ENCODE data around the gene C2orf69. TPM values are rescaled to one million over a fixed set of nuclear protein-coding genes. Genes with fewer than 3 reads are reported as not detected.

The C2orf69 gene
- total RNA-seq, 1 experiment from 2014 or later: 15.2 TPM

GRCh38 chr2:199882667-199883066 is 28.4 kb upstream of the C2orf69 start:
- no peak overlapping the region for H3K27ac Mint-ChIP-seq (ENCODE audit: unreplicated experiment)
- H3K27me3 Mint-ChIP-seq (ENCODE audit: unreplicated experiment): no peaks in the 10 kb centered on the region
- no peaks in the 10 kb centered on the region for H3K36me3 Mint-ChIP-seq (ENCODE audit: insufficient read depth, unreplicated experiment)
- no peak overlapping the region for H3K4me3 Mint-ChIP-seq (ENCODE audit: low read depth, unreplicated experiment)
- TF ChIP-seq, protein P1, sequence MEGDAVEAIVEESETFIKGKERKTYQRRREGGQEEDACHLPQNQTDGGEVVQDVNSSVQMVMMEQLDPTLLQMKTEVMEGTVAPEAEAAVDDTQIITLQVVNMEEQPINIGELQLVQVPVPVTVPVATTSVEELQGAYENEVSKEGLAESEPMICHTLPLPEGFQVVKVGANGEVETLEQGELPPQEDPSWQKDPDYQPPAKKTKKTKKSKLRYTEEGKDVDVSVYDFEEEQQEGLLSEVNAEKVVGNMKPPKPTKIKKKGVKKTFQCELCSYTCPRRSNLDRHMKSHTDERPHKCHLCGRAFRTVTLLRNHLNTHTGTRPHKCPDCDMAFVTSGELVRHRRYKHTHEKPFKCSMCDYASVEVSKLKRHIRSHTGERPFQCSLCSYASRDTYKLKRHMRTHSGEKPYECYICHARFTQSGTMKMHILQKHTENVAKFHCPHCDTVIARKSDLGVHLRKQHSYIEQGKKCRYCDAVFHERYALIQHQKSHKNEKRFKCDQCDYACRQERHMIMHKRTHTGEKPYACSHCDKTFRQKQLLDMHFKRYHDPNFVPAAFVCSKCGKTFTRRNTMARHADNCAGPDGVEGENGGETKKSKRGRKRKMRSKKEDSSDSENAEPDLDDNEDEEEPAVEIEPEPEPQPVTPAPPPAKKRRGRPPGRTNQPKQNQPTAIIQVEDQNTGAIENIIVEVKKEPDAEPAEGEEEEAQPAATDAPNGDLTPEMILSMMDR (IDR thresholded peaks at IDR 0.05; ENCODE audit: unreplicated experiment): no peak
- intact Hi-C loops (cut with micrococcal nuclease; ENCODE audit: unreplicated experiment): no loop called here
- H3K9me3 Mint-ChIP-seq (ENCODE audit: low read depth, unreplicated experiment): peaks cover 9% of the 10 kb centered on the region
- H3K4me1 Mint-ChIP-seq (ENCODE audit: low read depth, unreplicated experiment): no peaks in the 10 kb centered on the region
- DNase-seq: no peak
- CTCF ChIA-PET: no interaction called here
- BruUV-seq (replicated peaks): no TSS peak

DNA sequence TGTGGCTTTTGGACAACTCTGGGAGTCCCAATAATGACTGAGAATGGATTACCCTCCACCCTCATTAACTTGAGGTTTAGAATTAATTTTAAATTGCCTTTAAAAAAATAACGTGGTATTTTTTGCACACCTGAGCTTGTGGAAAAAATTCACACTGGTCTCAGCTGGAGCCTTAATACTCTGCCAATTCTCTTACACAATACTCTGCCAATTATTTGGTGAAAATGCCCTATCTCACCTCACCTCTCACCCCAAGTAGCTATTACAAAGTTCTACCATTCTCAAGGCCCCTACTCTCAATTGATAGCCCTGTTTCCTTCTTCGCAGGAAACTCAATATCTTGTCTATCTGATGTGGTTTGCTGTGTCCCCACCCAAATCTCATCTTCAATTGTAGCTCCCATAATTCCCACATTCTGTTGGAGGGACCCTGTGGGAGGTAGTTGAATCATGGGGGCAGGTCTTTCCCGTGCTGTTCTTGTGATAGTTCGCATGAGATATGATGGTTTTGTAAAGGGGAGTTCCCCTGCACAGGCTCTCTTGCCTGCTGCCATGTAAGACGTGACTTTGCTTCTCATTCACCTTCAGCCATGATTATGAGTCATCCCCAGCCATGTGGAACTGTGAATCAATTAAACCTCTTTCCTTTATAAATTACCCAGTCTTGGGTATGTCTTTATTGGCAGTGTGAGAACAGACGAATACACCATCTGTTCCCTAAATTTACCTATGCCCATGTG is 27.4 kb upstream of the C2orf69 start:
- Mint-ChIP-seq H3K36me3 (ENCODE audit: insufficient read depth, unreplicated experiment) (no peaks in the 10 kb centered on the region), H3K9me3 (ENCODE audit: low read depth, unreplicated experiment) (peaks cover 9% of the 10 kb centered on the region), H3K4me3 (ENCODE audit: low read depth, unreplicated experiment) (no peak overlapping the region), H3K27me3 (ENCODE audit: unreplicated experiment) (no peaks in the 10 kb centered on the region), H3K4me1 (ENCODE audit: low read depth, unreplicated experiment) (no peaks in the 10 kb centered on the region), H3K27ac (ENCODE audit: unreplicated experiment) (no peak overlapping the region)
- DNase-seq: no peak
- BruUV-seq (replicated peaks): no TSS peak
- TF ChIP-seq, protein P1 (IDR thresholded peaks at IDR 0.05; ENCODE audit: unreplicated experiment): no peak
- intact Hi-C loops (cut with micrococcal nuclease; ENCODE audit: unreplicated experiment): no loop called here
- CTCF ChIA-PET: no interaction called here

GRCh38 chr2:199895406-199895805 is 15.7 kb upstream of the C2orf69 start:
- BruUV-seq (replicated peaks): no TSS peak

DNA sequence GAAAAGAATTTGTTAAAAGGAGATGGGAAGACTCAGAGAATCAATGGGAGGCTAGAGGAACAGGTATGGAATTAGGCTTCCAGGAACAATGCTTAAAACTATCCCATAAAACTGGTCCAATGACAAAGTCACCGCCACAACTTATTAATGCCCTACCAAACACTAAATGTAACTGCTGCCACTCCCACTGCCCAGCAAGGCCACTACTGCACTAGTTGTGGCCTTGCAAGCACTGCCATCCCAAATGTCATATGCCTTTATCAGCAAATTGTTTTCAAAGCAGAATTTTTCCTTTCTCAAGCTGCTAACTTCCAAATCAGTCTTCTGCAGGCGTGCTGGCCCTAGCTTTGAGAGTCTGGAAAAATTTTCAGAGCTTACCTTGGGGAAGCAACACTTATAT is 14.5 kb upstream of the C2orf69 start:
- H3K36me3 Mint-ChIP-seq (ENCODE audit: insufficient read depth, unreplicated experiment): no peaks in the 10 kb centered on the region
- no peaks in the 10 kb centered on the region for H3K4me1 Mint-ChIP-seq (ENCODE audit: low read depth, unreplicated experiment)
- CTCF ChIA-PET: no interaction called here
- TF ChIP-seq, protein P1 (IDR thresholded peaks at IDR 0.05; ENCODE audit: unreplicated experiment): no peak
- no peak for DNase-seq
- intact Hi-C loops (cut with micrococcal nuclease; ENCODE audit: unreplicated experiment): no loop called here
- BruUV-seq (replicated peaks): no TSS peak
- H3K27ac Mint-ChIP-seq (ENCODE audit: unreplicated experiment): no peak overlapping the region
- H3K9me3 Mint-ChIP-seq (ENCODE audit: low read depth, unreplicated experiment): no peaks in the 10 kb centered on the region
- H3K27me3 Mint-ChIP-seq (ENCODE audit: unreplicated experiment): peaks cover 11% of the 10 kb centered on the region
- H3K4me3 Mint-ChIP-seq (ENCODE audit: low read depth, unreplicated experiment): no peak overlapping the region

More at GRCh38 chr2:199895406-199895805, 15.7 kb upstream of the C2orf69 start:
- intact Hi-C loops (cut with micrococcal nuclease; ENCODE audit: unreplicated experiment): no loop called here
- Mint-ChIP-seq H3K27me3 (ENCODE audit: unreplicated experiment) (peaks cover 6% of the 10 kb centered on the region), H3K4me1 (ENCODE audit: low read depth, unreplicated experiment) (no peaks in the 10 kb centered on the region), H3K27ac (ENCODE audit: unreplicated experiment) (no peak overlapping the region), H3K9me3 (ENCODE audit: low read depth, unreplicated experiment) (no peaks in the 10 kb centered on the region), H3K36me3 (ENCODE audit: insufficient read depth, unreplicated experiment) (no peaks in the 10 kb centered on the region), H3K4me3 (ENCODE audit: low read depth, unreplicated experiment) (no peak overlapping the region)
- CTCF ChIA-PET: interaction anchor here (0.7 kb wide), 1 partner anchor 10 kb away, joined by 4 read pairs; no protein-coding TSS in a partner anchor
- TF ChIP-seq, protein P1 (IDR thresholded peaks at IDR 0.05; ENCODE audit: unreplicated experiment): no peak
- no peak for DNase-seq
